ENCODE measurements around the gene SNRPE.
"Not testable (repeated sequence)": the region's sequence is repeated elsewhere in the genome, so short reads cannot be mapped to it uniquely, and the experiment has no call there.

Gene SNRPE

DNA sequence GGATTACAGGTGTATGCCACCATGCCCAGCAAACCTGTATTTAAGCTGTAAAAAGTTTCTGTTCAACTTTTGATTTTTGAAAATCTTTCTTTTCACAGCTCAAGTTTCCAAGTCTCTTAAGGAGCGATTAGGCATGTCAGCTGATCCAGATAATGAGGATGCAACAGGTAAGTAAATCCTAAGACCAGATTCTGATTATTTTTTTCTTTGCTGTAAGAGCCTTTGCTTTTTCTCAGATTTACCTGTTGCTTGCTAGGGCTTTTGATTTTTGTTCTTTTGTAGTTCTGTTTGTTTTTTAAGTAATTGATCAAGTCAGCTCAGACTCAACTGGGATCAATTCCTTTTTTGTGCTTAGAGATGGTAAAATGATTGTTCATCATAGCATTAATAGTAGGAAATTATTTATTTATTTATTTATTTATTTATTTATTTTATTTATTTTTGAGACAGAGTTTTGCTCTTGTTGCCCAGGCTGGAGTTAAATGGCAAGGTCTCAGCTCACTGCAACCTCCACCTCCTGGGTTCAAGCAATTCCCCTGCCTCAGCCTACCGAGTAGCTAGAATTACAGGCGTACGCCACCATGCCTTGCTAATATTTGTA lies 21.1 kb upstream of the SNRPE start:
- H3K27me3 ChIP-seq (ENCODE audit: control insufficient read depth, insufficient read depth, low read length), result no peaks in the 10 kb centered on the region
- no peak overlapping the region for H3K9ac ChIP-seq (ENCODE audit: low read depth, low read length)
- H3K4me1 ChIP-seq (ENCODE audit: control insufficient read depth, insufficient read depth, low read length), result 0 out of 2 replicates have a peak, but pooled peaks cover 6% of the 10 kb centered on the region
- peaks cover 4% of the 10 kb centered on the region; the same call in 1 of the 2 replicates for H3K9me3 ChIP-seq (ENCODE audit: control insufficient read depth, insufficient read depth, low read length)
- peaks cover 82% of the 10 kb centered on the region for H3K36me3 ChIP-seq (ENCODE audit: control insufficient read depth, insufficient read depth, low read length)
- no peak overlapping the region for H3K4me3 ChIP-seq (ENCODE audit: low read depth, low read length)
- no peak overlapping the region for H3K27ac ChIP-seq (ENCODE audit: low read depth, low read length)

DNA sequence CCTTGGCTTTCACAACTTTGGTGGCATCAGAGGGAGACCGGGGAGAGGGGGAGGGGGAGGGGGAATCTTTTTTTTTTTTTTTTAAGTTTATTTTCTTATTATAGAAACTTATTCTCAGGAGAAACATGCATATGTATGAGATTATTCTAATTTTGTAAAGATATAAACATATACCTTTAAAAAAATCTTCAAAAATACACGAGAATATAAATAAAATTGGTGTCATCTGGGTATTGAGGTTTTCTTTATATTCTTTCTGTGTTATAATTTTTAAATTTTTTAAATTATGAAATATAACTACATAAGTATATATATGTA lies 18.9 kb upstream of the SNRPE start:
- H3K4me1 ChIP-seq (ENCODE audit: control insufficient read depth, insufficient read depth, low read length), result 0 out of 2 replicates have a peak, but pooled peaks cover 6% of the 10 kb centered on the region
- H3K36me3 ChIP-seq (ENCODE audit: control insufficient read depth, insufficient read depth, low read length), result peaks cover 82% of the 10 kb centered on the region

DNA sequence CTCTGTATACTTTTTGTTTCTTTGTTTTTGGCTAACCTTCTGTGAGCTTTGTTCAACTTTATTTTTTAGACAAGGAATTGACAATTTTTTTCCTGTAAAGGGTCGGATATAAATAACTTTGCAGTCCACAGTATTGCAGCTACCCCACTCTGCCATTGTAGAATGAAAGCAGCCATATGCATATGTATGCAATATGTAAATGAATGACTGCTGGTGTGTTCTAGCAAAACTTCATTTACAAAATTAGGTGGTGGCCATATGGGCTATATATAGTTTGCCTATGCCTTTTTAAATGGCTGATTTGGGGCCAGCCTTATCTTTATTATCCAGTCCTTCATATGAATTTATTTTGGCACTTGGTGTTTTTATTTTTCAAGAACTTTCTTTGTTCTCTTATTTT lies 18.0 kb upstream of the SNRPE start:
- H3K27ac ChIP-seq (ENCODE audit: low read depth, low read length), result no peak overlapping the region
- peaks cover 4% of the 10 kb centered on the region; the same call in 1 of the 2 replicates for H3K9me3 ChIP-seq (ENCODE audit: control insufficient read depth, insufficient read depth, low read length)
- peaks cover 82% of the 10 kb centered on the region for H3K36me3 ChIP-seq (ENCODE audit: control insufficient read depth, insufficient read depth, low read length)
- H3K27me3 ChIP-seq (ENCODE audit: control insufficient read depth, insufficient read depth, low read length), result no peaks in the 10 kb centered on the region
- H3K4me3 ChIP-seq (ENCODE audit: low read depth, low read length), result no peak overlapping the region
- no peak overlapping the region for H3K9ac ChIP-seq (ENCODE audit: low read depth, low read length)
- 0 out of 2 replicates have a peak, but pooled peaks cover 6% of the 10 kb centered on the region for H3K4me1 ChIP-seq (ENCODE audit: control insufficient read depth, insufficient read depth, low read length)

More for the DNA sequence above, 18.9 kb upstream of the SNRPE start:
- Histone ChIP-seq H3K9ac (ENCODE audit: low read depth, low read length) (no peak overlapping the region), H3K4me3 (ENCODE audit: low read depth, low read length) (no peak overlapping the region), H3K9me3 (ENCODE audit: control insufficient read depth, insufficient read depth, low read length) (peaks cover 4% of the 10 kb centered on the region; the same call in 1 of the 2 replicates), H3K27ac (ENCODE audit: low read depth, low read length) (no peak overlapping the region), H3K27me3 (ENCODE audit: control insufficient read depth, insufficient read depth, low read length) (no peaks in the 10 kb centered on the region)

DNA sequence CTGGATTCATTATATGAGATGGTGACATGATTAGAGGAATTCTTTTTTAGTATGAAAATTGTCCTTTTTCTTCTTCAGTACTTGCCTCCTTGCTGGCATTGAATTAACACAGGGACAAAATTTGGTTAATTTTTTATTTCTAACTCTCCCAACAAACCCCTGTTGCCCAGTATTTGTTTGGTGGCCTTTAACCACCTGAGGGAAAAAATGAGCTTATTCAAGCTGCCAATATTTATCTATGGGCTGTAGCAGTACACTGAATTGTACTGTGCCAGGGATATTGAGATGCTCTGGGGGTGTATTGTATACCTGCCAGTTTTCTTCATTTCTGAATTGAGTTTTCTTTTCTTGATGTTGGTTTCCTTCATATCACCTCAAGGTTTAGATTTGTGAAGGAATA lies 8.3 kb upstream of the SNRPE start:
- H3K4me3 ChIP-seq (ENCODE audit: low read depth, low read length); H3K9ac ChIP-seq (ENCODE audit: low read depth, low read length); H3K9me3 ChIP-seq (ENCODE audit: control insufficient read depth, insufficient read depth, low read length); H3K27me3 ChIP-seq (ENCODE audit: control insufficient read depth, insufficient read depth, low read length); H3K4me1 ChIP-seq (ENCODE audit: control insufficient read depth, insufficient read depth, low read length); H3K27ac ChIP-seq (ENCODE audit: low read depth, low read length): not testable (repeated sequence)
- peaks cover 77% of the 10 kb centered on the region for H3K36me3 ChIP-seq (ENCODE audit: control insufficient read depth, insufficient read depth, low read length)

DNA sequence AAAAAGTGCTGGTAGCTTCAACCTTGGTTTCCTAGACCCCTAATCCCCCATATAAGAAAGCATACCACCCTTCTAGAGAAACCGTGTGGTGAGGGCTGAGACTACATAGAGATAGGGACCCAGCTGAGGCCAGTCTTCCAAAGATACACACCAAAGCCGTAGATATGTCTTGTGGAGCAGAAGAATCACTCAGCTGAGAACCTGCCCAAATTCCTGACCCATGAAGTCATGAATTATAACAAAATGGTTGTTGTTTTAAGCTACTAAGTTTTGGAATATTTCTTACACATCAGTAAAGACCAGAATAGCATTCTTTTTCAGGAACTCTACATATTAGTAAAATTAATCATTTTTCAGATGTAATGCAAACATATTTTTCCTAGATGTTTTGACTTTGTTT lies 3.3 kb upstream of the SNRPE start:
- Histone ChIP-seq H3K4me1 (ENCODE audit: control insufficient read depth, insufficient read depth, low read length) (peaks cover 6% of the 10 kb centered on the region), H3K36me3 (ENCODE audit: control insufficient read depth, insufficient read depth, low read length) (peaks cover 32% of the 10 kb centered on the region), H3K27ac (ENCODE audit: low read depth, low read length) (no peak overlapping the region), H3K4me3 (ENCODE audit: low read depth, low read length) (no peak overlapping the region), H3K9me3 (ENCODE audit: control insufficient read depth, insufficient read depth, low read length) (no peaks in the 10 kb centered on the region), H3K27me3 (ENCODE audit: control insufficient read depth, insufficient read depth, low read length) (no peaks in the 10 kb centered on the region), H3K9ac (ENCODE audit: low read depth, low read length) (no peak overlapping the region)

DNA sequence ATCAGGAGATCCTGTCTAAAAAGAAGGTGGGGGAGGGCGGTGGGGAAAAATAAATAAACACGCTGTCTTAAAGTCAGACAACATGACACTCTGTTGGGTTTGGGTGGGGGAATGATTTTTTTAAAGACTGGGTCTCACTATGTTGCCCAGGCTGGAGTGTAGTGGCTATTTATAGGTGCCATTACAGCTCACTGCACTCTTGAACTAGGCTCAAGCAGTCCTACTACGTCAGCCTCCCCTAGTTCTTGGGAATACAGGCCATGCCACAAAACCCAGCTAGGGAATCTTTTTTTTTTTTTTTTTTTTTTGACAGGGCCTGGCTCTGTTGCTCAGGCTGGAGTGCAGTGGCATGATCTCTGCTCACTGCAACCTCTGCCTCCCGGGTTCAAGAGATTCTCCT lies 2.4 kb upstream of the SNRPE start:
- H3K4me1 ChIP-seq (ENCODE audit: control insufficient read depth, insufficient read depth, low read length), result peaks cover 6% of the 10 kb centered on the region
- no peak overlapping the region for H3K4me3 ChIP-seq (ENCODE audit: low read depth, low read length)
- H3K27me3 ChIP-seq (ENCODE audit: control insufficient read depth, insufficient read depth, low read length), result no peaks in the 10 kb centered on the region
- peaks cover 33% of the 10 kb centered on the region for H3K36me3 ChIP-seq (ENCODE audit: control insufficient read depth, insufficient read depth, low read length)
- no peak overlapping the region for H3K9ac ChIP-seq (ENCODE audit: low read depth, low read length)
- H3K9me3 ChIP-seq (ENCODE audit: control insufficient read depth, insufficient read depth, low read length), result no peaks in the 10 kb centered on the region
- no peak overlapping the region for H3K27ac ChIP-seq (ENCODE audit: low read depth, low read length)

DNA sequence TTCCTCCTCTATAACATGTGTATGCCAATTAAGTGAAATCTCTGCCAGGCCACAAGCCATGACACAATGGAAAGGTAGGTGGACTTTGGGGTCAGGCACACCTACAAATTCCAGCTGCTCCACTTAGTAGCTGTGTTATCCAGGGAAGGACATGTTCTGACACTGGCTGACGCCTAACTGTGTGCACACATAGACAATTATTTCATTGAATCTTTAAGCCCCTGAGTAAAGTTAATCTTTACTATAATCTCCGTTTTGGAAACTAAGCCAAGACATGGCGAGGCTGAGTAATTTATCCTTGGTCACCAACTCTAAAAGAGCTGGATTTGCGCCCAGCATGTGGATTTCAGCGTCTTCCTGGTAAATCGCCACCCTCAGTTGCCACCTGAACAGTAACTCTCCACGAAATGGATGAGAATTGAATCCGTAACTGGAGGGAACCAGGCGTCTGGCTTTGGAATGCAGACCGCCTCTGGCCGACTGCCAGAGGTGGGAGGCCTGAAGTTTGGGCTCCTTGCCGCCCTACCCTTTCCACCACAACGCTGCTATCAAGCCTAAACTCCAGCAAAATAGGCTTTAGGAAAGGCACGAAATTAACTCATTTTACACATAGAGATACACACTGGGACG lies 888 bp upstream of the SNRPE start:
- Histone ChIP-seq H3K4me3 (ENCODE audit: low read depth, low read length) (no peak overlapping the region), H3K36me3 (ENCODE audit: control insufficient read depth, insufficient read depth, low read length) (peaks cover 33% of the 10 kb centered on the region), H3K9me3 (ENCODE audit: control insufficient read depth, insufficient read depth, low read length) (no peaks in the 10 kb centered on the region), H3K27ac (ENCODE audit: low read depth, low read length) (peak overlapping the region; percentile 21), H3K9ac (ENCODE audit: low read depth, low read length) (no peak overlapping the region), H3K27me3 (ENCODE audit: control insufficient read depth, insufficient read depth, low read length) (no peaks in the 10 kb centered on the region), H3K4me1 (ENCODE audit: control insufficient read depth, insufficient read depth, low read length) (peaks cover 6% of the 10 kb centered on the region)

DNA sequence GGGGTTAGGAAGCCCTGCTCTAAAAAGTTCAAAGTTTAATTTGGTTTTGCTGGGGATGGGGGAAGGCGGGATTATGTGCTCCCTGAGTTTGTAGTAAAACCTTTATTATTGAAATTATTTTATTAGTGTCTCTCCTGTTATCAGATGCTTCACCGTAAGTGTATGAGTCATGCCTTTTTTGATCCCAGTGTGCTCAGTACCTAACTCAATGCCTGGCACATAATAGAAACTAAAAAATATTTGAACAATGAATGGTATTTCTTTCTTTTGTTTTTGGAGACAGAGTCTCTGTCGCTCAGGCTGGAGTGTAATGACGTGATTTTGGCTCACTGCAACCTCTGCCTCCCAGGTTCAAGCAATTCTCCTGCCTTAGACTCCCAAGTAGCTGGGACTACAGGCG lies 6.4 kb downstream of the SNRPE start:
- Histone ChIP-seq H3K9ac (ENCODE audit: low read depth, low read length) (no peak overlapping the region), H3K36me3 (ENCODE audit: control insufficient read depth, insufficient read depth, low read length) (peaks cover 88% of the 10 kb centered on the region)

DNA sequence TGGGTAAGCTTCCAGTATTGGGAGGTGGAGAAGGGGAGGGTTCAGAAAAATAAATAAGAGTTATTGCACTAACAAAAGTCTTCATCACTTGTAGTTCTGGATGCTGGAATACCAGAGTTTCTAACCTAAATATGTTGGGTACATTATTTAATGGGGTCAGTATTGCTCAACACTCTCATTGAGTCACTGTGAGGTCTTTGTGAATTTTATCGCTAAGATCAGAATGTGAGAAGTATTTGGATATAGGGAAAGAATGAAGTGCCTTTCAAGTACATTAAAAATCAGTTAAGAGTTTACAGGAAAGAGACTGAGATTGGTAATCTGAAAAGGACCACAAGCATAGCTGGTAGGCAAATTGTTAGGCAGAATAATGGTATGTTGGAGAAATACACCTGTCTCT lies 8.8 kb downstream of the SNRPE start:
- Histone ChIP-seq H3K4me3 (ENCODE audit: low read depth, low read length) (no peak overlapping the region), H3K9me3 (ENCODE audit: control insufficient read depth, insufficient read depth, low read length) (no peaks in the 10 kb centered on the region), H3K9ac (ENCODE audit: low read depth, low read length) (no peak overlapping the region), H3K27ac (ENCODE audit: low read depth, low read length) (no peak overlapping the region), H3K4me1 (ENCODE audit: control insufficient read depth, insufficient read depth, low read length) (peaks cover 5% of the 10 kb centered on the region), H3K27me3 (ENCODE audit: control insufficient read depth, insufficient read depth, low read length) (no peaks in the 10 kb centered on the region), H3K36me3 (ENCODE audit: control insufficient read depth, insufficient read depth, low read length) (peaks cover 82% of the 10 kb centered on the region)

More for the DNA sequence above, 6.4 kb downstream of the SNRPE start:
- Histone ChIP-seq H3K4me3 (ENCODE audit: low read depth, low read length) (no peak overlapping the region), H3K9me3 (ENCODE audit: control insufficient read depth, insufficient read depth, low read length) (no peaks in the 10 kb centered on the region), H3K27me3 (ENCODE audit: control insufficient read depth, insufficient read depth, low read length) (no peaks in the 10 kb centered on the region), H3K27ac (ENCODE audit: low read depth, low read length) (no peak overlapping the region), H3K4me1 (ENCODE audit: control insufficient read depth, insufficient read depth, low read length) (peaks cover 7% of the 10 kb centered on the region)

DNA sequence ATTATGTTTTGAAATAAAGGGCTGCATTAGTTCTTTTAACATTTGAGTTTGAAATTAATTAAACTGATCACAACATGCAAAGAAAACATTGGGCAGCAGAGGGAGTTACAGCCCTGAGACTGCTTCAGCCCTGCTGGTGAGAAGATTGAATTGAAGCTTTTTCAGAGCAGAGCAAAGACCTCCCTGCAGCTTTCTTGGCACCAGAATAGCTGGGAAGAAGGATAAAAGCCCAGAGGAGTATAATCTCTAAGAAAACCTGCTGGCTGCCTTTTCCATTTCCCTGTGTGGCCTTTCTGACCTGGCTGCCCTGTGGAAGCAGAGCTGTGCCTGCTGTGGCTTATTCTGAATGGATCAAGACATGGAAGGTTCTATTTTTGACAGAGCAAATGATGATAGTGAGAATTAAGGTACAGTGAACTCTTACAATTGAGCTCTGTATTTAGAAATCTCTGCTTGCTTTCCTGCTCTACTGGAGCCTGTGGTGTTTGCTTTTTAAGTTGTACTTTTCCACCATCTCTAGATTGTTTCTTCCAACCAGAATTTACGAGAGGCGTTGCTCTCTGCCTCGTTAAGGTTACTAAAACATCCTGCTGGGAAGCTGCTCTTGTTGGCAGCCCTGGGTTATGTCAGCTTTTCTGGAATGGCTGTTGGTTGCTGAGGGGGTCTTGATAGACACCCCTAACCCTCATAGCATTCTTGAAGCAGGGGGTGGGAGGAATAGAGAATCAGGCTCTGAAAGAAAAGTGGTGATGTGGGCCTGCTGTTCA lies 9.9 kb downstream of the SNRPE start:
- H3K9me3 ChIP-seq (ENCODE audit: control insufficient read depth, insufficient read depth, low read length), result no peaks in the 10 kb centered on the region
- H3K36me3 ChIP-seq (ENCODE audit: control insufficient read depth, insufficient read depth, low read length), result peaks cover 72% of the 10 kb centered on the region
- peaks cover 5% of the 10 kb centered on the region for H3K4me1 ChIP-seq (ENCODE audit: control insufficient read depth, insufficient read depth, low read length)
- H3K9ac ChIP-seq (ENCODE audit: low read depth, low read length), result no peak overlapping the region
- no peaks in the 10 kb centered on the region for H3K27me3 ChIP-seq (ENCODE audit: control insufficient read depth, insufficient read depth, low read length)
- no peak overlapping the region for H3K4me3 ChIP-seq (ENCODE audit: low read depth, low read length)
- H3K27ac ChIP-seq (ENCODE audit: low read depth, low read length), result peak overlapping the region; percentile 19

DNA sequence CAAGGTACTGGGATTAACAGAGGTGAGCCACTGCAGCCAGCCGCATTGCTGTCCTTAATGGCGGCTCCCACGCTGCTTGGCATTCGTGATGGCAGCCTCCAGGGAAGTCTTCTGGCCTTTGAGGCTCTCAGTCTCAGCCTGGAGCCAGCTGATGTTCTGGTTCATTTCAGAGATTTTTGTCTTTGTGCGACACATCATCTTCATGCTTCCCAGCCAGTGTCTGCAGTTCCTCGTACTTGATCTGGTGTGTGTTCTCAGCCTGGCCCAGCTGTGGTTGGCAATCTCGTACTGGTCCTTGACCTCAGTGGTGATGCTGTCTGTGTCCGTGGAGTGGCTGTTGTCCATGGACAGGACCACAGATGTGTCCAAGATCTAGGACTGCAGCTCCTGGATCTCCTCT lies 11.7 kb downstream of the SNRPE start:
- Histone ChIP-seq H3K27ac (ENCODE audit: low read depth, low read length) (no peak overlapping the region), H3K4me1 (ENCODE audit: control insufficient read depth, insufficient read depth, low read length) (peaks cover 5% of the 10 kb centered on the region), H3K27me3 (ENCODE audit: control insufficient read depth, insufficient read depth, low read length) (no peaks in the 10 kb centered on the region), H3K36me3 (ENCODE audit: control insufficient read depth, insufficient read depth, low read length) (peaks cover 57% of the 10 kb centered on the region), H3K9me3 (ENCODE audit: control insufficient read depth, insufficient read depth, low read length) (no peaks in the 10 kb centered on the region), H3K4me3 (ENCODE audit: low read depth, low read length) (no peak overlapping the region), H3K9ac (ENCODE audit: low read depth, low read length) (no peak overlapping the region)

Measured in HUES48 (cell line).